Peyer's patch (tissue), 4 donors: ENCODE measurements around the gene PCNX2. TPM values are rescaled to one million over a fixed set of nuclear protein-coding genes. Genes with fewer than 3 reads are reported as not detected.

Experiments used
- DNase-seq, 3 donors: peaks; one replicate each; pipeline ENCODE4 v3.0.0-alpha.2; 2017 to 2019
- H3K27ac ChIP-seq, 4 donors: fragments of 200-600 bp; sonication (generic); one replicate each; pipeline ENCODE4 v1.5.1; 2016 to 2019
- H3K27me3 ChIP-seq, 2 donors: fragments of 200-600 bp; sonication (generic); one replicate each; pipeline ENCODE4 v1.5.1; 2019
- H3K36me3 ChIP-seq, 3 donors: fragments of 200-600 bp; sonication (generic); one replicate each; pipeline ENCODE4 v1.5.1; 2016 to 2019
- H3K4me1 ChIP-seq, 4 donors: fragments of 200-600 bp; sonication (generic); one replicate each; pipeline ENCODE4 v1.5.1; 2016 to 2019
- H3K4me3 ChIP-seq, 4 donors: fragments of 200-600 bp; sonication (generic); 1 replicate in 3 of 4; 2 replicates in 1 of 4; pipeline ENCODE4 v1.5.1; 2016 to 2019; ENCODE audit warnings: mild to moderate bottlenecking in 1 of 4
- H3K9me3 ChIP-seq, 4 donors: fragments of 200-600 bp; sonication (generic); one replicate each; pipeline ENCODE4 v1.5.1; 2016 to 2019; ENCODE audit warnings: mild to moderate bottlenecking in 1 of 4
- CTCF ChIP-seq, 6 experiments: fragments of 450-650 bp in 4 of 6; fragments of 200-600 bp in 2 of 6; sonication (generic) in 1 of 6; IDR thresholded peaks; one replicate each; pipeline ENCODE4 v1.5.1; 2017 to 2019; ENCODE audit warnings: antibody characterized with exemption in 6 of 6, mild to moderate bottlenecking in 3 of 6, moderate library complexity in 1 of 6
- POLR2A ChIP-seq, 2 donors: fragments of 450-650 bp; IDR thresholded peaks; one replicate each; pipeline ENCODE4 v1.5.1; 2017; ENCODE audit warnings: antibody characterized with exemption in 2 of 2, mild to moderate bottlenecking in 2 of 2, moderate library complexity in 2 of 2
- total RNA-seq, 4 donors: library from RNA; depleted of rRNA; stranded (reverse); fragments of >200 nt; gene quantifications; one replicate each; pipeline ENCODE4 v1.1.0, GENCODE V29; 2016

PCNX2 gene
- total RNA-seq, 4 donors from 2014 or later, result 6.3 to 79.2 (median 18.9) TPM

- no peaks in the 10 kb centered on the region for H3K9me3 ChIP-seq
- no peak overlapping the region for H3K27ac ChIP-seq
- no peaks in the 10 kb centered on the region for H3K27me3 ChIP-seq
- DNase-seq, result no peak
- H3K4me3 ChIP-seq, result no peak overlapping the region
- TF ChIP-seq POLR2A (IDR thresholded peaks at IDR 0.05), result no peak
- TF ChIP-seq CTCF (IDR thresholded peaks at IDR 0.05), result no peak
- no peaks in the 10 kb centered on the region for H3K4me1 ChIP-seq
- H3K36me3 ChIP-seq, result peaks cover 0 to 6% (median 0%) of the 10 kb centered on the region in 3 donors
Observed at GRCh38 chr1:232999956-233000625, 295.4 kb downstream of the PCNX2 start.

- Histone ChIP-seq H3K27me3 (no peaks in the 10 kb centered on the region), H3K36me3 (peaks cover 0 to 6% (median 0%) of the 10 kb centered on the region in 3 donors), H3K27ac (no peak overlapping the region), H3K4me1 (no peaks in the 10 kb centered on the region), H3K9me3 (peaks cover 0 to 4% (median under 1%) of the 10 kb centered on the region in 4 donors), H3K4me3 (no peak overlapping the region)
- DNase-seq, result no peak
- TF ChIP-seq CTCF (IDR thresholded peaks at IDR 0.05) (no peak), POLR2A (IDR thresholded peaks at IDR 0.05) (no peak)
Observed at GRCh38 chr1:232998646-232999045, 296.9 kb downstream of the PCNX2 start.

GRCh38 chr1:232998138-232998537, 297.4 kb downstream of the PCNX2 start:
- no peak for TF ChIP-seq POLR2A (IDR thresholded peaks at IDR 0.05)
- TF ChIP-seq CTCF (IDR thresholded peaks at IDR 0.05), result no peak
- Histone ChIP-seq H3K9me3 (peaks cover 0 to 6% (median 2%) of the 10 kb centered on the region in 4 donors), H3K36me3 (peaks cover 0 to 6% (median 0%) of the 10 kb centered on the region in 3 donors), H3K4me3 (no peak overlapping the region), H3K4me1 (no peaks in the 10 kb centered on the region), H3K27ac (no peak overlapping the region), H3K27me3 (no peaks in the 10 kb centered on the region)
- no peak for DNase-seq

- peaks cover 0 to 6% (median 2%) of the 10 kb centered on the region in 4 donors for H3K9me3 ChIP-seq
- peaks cover 0 to 6% (median 0%) of the 10 kb centered on the region in 3 donors for H3K36me3 ChIP-seq
- H3K27me3 ChIP-seq, result no peaks in the 10 kb centered on the region
- no peaks in the 10 kb centered on the region for H3K4me1 ChIP-seq
- no peak overlapping the region for H3K27ac ChIP-seq
- no peak for DNase-seq
- H3K4me3 ChIP-seq, result no peak overlapping the region
- TF ChIP-seq CTCF (IDR thresholded peaks at IDR 0.05), result no peak
Observed at GRCh38 chr1:232996143-232996542, 299.4 kb downstream of the PCNX2 start.

GRCh38 chr1:232995189-232995588, 300.3 kb downstream of the PCNX2 start:
- H3K27ac ChIP-seq, result no peak overlapping the region
- no peaks in the 10 kb centered on the region for H3K4me1 ChIP-seq
- no peak for TF ChIP-seq POLR2A (IDR thresholded peaks at IDR 0.05)
- TF ChIP-seq CTCF (IDR thresholded peaks at IDR 0.05), result no peak
- no peak overlapping the region for H3K4me3 ChIP-seq
- peaks cover 0 to 6% (median 0%) of the 10 kb centered on the region in 3 donors for H3K36me3 ChIP-seq
- no peak for DNase-seq
- no peaks in the 10 kb centered on the region for H3K27me3 ChIP-seq
- peaks cover 0 to 6% (median 2%) of the 10 kb centered on the region in 4 donors for H3K9me3 ChIP-seq
